Ishikawa (cell line): ENCODE measurements around the gene FMN2.

Source experiments
- EGR1 ChIP-seq: IDR thresholded peaks from 2 replicates; pipeline ENCODE4 v1.6.1; 2012
- FOXM1 ChIP-seq: IDR thresholded peaks from 2 replicates; pipeline ENCODE4 v1.6.1; 2012; ENCODE audit warnings: low read depth, borderline replicate concordance
- TCF12 ChIP-seq: IDR thresholded peaks from 2 replicates; pipeline ENCODE4 v1.6.1; 2012; ENCODE audit warnings: low read depth
- YY1 ChIP-seq: IDR thresholded peaks from 2 replicates; pipeline ENCODE4 v1.6.1; 2012; ENCODE audit warnings: low read depth

- TF ChIP-seq FOXM1 (no peak), EGR1 (no peak), YY1 (no peak), TCF12 (no peak)
Observed at GRCh38 chr1:240109130-240109529, 17.4 kb downstream of the FMN2 start.
